Thyroid gland (tissue), 4 donors: ENCODE results near the gene GALR1. TPM values are rescaled to one million over a fixed set of nuclear protein-coding genes. Genes with fewer than 3 reads are reported as not detected.

ENCODE experiments used
- DNase-seq, 2 donors: peaks; one replicate each; pipeline ENCODE4 v3.0.0-alpha.2; 2019
- H3K27ac ChIP-seq, 3 donors: fragments of 200-600 bp; sonication (generic); 1 replicate in 2 of 3; 2 replicates in 1 of 3; pipeline ENCODE4 v1.5.1; 2016 to 2019; ENCODE audit warnings: mild to moderate bottlenecking in 1 of 3, moderate library complexity in 1 of 3
- H3K27me3 ChIP-seq: fragments of 200-600 bp; sonication (generic); one replicate; pipeline ENCODE4 v1.5.1; 2019
- H3K36me3 ChIP-seq, 2 donors: fragments of 200-600 bp; sonication (generic); one replicate each; pipeline ENCODE4 v1.5.1; 2016 to 2019
- H3K4me1 ChIP-seq, 2 donors: fragments of 200-600 bp; sonication (generic); one replicate each; pipeline ENCODE4 v1.5.1; 2017 to 2019
- H3K4me3 ChIP-seq, 3 donors: fragments of 200-600 bp; sonication (generic); replicated peaks in 1 of 3; 1 replicate in 2 of 3; 2 replicates in 1 of 3; pipeline ENCODE4 v1.5.1; 2016; ENCODE audit warnings: mild to moderate bottlenecking in 1 of 3
- H3K9me3 ChIP-seq: fragments of 200-600 bp; sonication (generic); one replicate; pipeline ENCODE4 v1.5.1; 2017
- CTCF ChIP-seq, 6 experiments: fragments of 200-600 bp in 3 of 6; fragments of 450-650 bp in 3 of 6; sonication (generic) in 3 of 6; IDR thresholded peaks; one replicate each; pipeline ENCODE4 v1.5.1; 2016 to 2019; ENCODE audit warnings: antibody characterized with exemption in 6 of 6, mild to moderate bottlenecking in 2 of 6, inconsistent platforms in 1 of 6, moderate library complexity in 1 of 6
- POLR2A ChIP-seq, 2 donors: fragments of 450-650 bp; IDR thresholded peaks; one replicate each; pipeline ENCODE4 v1.6.1; 2017; ENCODE audit warnings: antibody characterized with exemption in 2 of 2, mild to moderate bottlenecking in 2 of 2, moderate library complexity in 1 of 2
- WGBS, 2 donors: methylation state at CpG; one replicate each; pipeline ENCODE4 v1.1.5; 2017; 5-methylcytosine and 5-hydroxymethylcytosine counted together
- intact Hi-C: fragments of 100-400 bp; cut with DNase I; formaldehyde crosslinking; loops from one replicate; pipeline ENCODE4 v1.15.1; 2023
- total RNA-seq, 4 donors: library from RNA; depleted of rRNA; stranded (reverse); fragments of >200 nt; gene quantifications; one replicate each; pipeline ENCODE4 v1.2.3, GENCODE V29; 2016

GALR1 gene
- total RNA-seq, 4 donors from 2014 or later = 0.04 to 0.40 (median 0.10) TPM

GRCh38 chr18:77255426-77256105, 5.9 kb downstream of the GALR1 start:
- Histone ChIP-seq H3K4me1 (no peaks in the 10 kb centered on the region), H3K27me3 (peaks cover 10% of the 10 kb centered on the region), H3K9me3 (no peaks in the 10 kb centered on the region), H3K36me3 (no peaks in the 10 kb centered on the region), H3K27ac (no peak overlapping the region), H3K4me3 (no peak overlapping the region)
- no peak for TF ChIP-seq CTCF (IDR thresholded peaks at IDR 0.05)
- TF ChIP-seq POLR2A (IDR thresholded peaks at IDR 0.05) = no peak
- WGBS, 2 donors = 60 to 69% methylated on average over 5 to 6 of the region's 6 CpGs
- intact Hi-C loops = no loop called here
- no peak for DNase-seq

GRCh38 chr18:77262643-77263465, 13.2 kb downstream of the GALR1 start:
- DNase-seq = no peak
- 57 to 59% methylated on average over 4 of the region's 4 CpGs for WGBS, 2 donors
- Histone ChIP-seq H3K4me1 (no peaks in the 10 kb centered on the region), H3K4me3 (no peak overlapping the region), H3K27me3 (no peaks in the 10 kb centered on the region), H3K9me3 (no peaks in the 10 kb centered on the region), H3K36me3 (no peaks in the 10 kb centered on the region), H3K27ac (no peak overlapping the region)
- intact Hi-C loops = no loop called here
- TF ChIP-seq POLR2A (IDR thresholded peaks at IDR 0.05) (no peak), CTCF (IDR thresholded peaks at IDR 0.05) (no peak)

GRCh38 chr18:77263466-77263763, 13.8 kb downstream of the GALR1 start:
- Histone ChIP-seq H3K27ac (no peak overlapping the region), H3K36me3 (no peaks in the 10 kb centered on the region), H3K4me1 (no peaks in the 10 kb centered on the region), H3K4me3 (no peak overlapping the region), H3K9me3 (no peaks in the 10 kb centered on the region), H3K27me3 (no peaks in the 10 kb centered on the region)
- WGBS, 2 donors = 63 to 68% methylated on average over 3 of the region's 3 CpGs
- no peak for DNase-seq
- intact Hi-C loops = no loop called here
- no peak for TF ChIP-seq CTCF (IDR thresholded peaks at IDR 0.05)
- TF ChIP-seq POLR2A (IDR thresholded peaks at IDR 0.05) = no peak

GRCh38 chr18:77267969-77268368, 18.3 kb downstream of the GALR1 start:
- Histone ChIP-seq H3K4me1 (no peaks in the 10 kb centered on the region), H3K27me3 (no peaks in the 10 kb centered on the region), H3K36me3 (no peaks in the 10 kb centered on the region), H3K9me3 (no peaks in the 10 kb centered on the region), H3K27ac (no peak overlapping the region), H3K4me3 (no peak overlapping the region)
- 77 to 78% methylated on average over 6 of the region's 6 CpGs for WGBS, 2 donors
- DNase-seq = no peak
- TF ChIP-seq POLR2A (IDR thresholded peaks at IDR 0.05) = no peak
- no peak for TF ChIP-seq CTCF (IDR thresholded peaks at IDR 0.05)
- intact Hi-C loops = no loop called here

- no peak for DNase-seq
- H3K36me3 ChIP-seq = no peaks in the 10 kb centered on the region
- no peaks in the 10 kb centered on the region for H3K9me3 ChIP-seq
- H3K4me1 ChIP-seq = no peaks in the 10 kb centered on the region
- 79 to 90% methylated on average over 9 of the region's 9 CpGs for WGBS, 2 donors
- intact Hi-C loops = no loop called here
- no peak overlapping the region for H3K27ac ChIP-seq
- no peaks in the 10 kb centered on the region for H3K27me3 ChIP-seq
- no peak for TF ChIP-seq POLR2A (IDR thresholded peaks at IDR 0.05)
- no peak for TF ChIP-seq CTCF (IDR thresholded peaks at IDR 0.05)
- no peak overlapping the region for H3K4me3 ChIP-seq
Observed at GRCh38 chr18:77268456-77268855, 18.8 kb downstream of the GALR1 start.
